GM23338 (cell line): ENCODE results near the gene OLFML2A. TPM values are rescaled to one million over a fixed set of nuclear protein-coding genes. Genes with fewer than 3 reads are reported as not detected.

ENCODE experiments used
- ATAC-seq: fragments of 200-7000 bp; cut with Tn5 transposase; 3 replicates; pipeline ENCODE4 v1.9.1; 2020
- DNase-seq: peaks from one replicate; pipeline ENCODE4 v3.0.0-alpha.2; 2015; ENCODE audit warnings: low spot score
- H2AFZ ChIP-seq: fragments of 200-600 bp; sonication (generic); 2 replicates; pipeline ENCODE4 v1.8.0; 2016; ENCODE audit warnings: antibody characterized with exemption, mild to moderate bottlenecking, moderate library complexity
- H3F3A ChIP-seq: fragments of 200-600 bp; sonication (generic); replicated peaks from 2 replicates; pipeline ENCODE4 v1.8.0; 2017; ENCODE audit warnings: antibody characterized with exemption, mixed run types, low read depth
- H3K27ac ChIP-seq: fragments of 200-600 bp; sonication (generic); 2 replicates; pipeline ENCODE4 v1.6.1; 2016; ENCODE audit warnings: low read depth
- H3K27me3 ChIP-seq: fragments of 200-600 bp; sonication (generic); 2 replicates; pipeline ENCODE4 v1.8.0; 2016; ENCODE audit warnings: mild to moderate bottlenecking, mixed run types, moderate library complexity; ENCODE audit not compliant: insufficient read depth
- H3K36me3 ChIP-seq: fragments of 200-600 bp; sonication (generic); 2 replicates; pipeline ENCODE4 v1.8.0; 2016; ENCODE audit warnings: mild to moderate bottlenecking; ENCODE audit not compliant: insufficient read depth
- H3K4me1 ChIP-seq: fragments of 200-600 bp; sonication (generic); 2 replicates; pipeline ENCODE4 v1.8.0; 2016; ENCODE audit warnings: mild to moderate bottlenecking, moderate library complexity; ENCODE audit not compliant: insufficient read depth
- H3K4me2 ChIP-seq: fragments of 200-600 bp; sonication (generic); 2 replicates; pipeline ENCODE4 v1.7.1; 2017; ENCODE audit warnings: mixed run types
- H3K4me3 ChIP-seq: fragments of 200-600 bp; sonication (generic); 2 replicates; pipeline ENCODE4 v1.6.1; 2016; ENCODE audit warnings: mixed run types
- H3K79me2 ChIP-seq: fragments of 200-600 bp; sonication (generic); replicated peaks from 2 replicates; pipeline ENCODE4 v1.8.0; 2017; ENCODE audit warnings: mild to moderate bottlenecking; ENCODE audit not compliant: insufficient read depth
- H3K9me2 ChIP-seq: fragments of 200-600 bp; sonication (generic); 2 replicates; pipeline ENCODE4 v1.8.0; 2017; ENCODE audit not compliant: insufficient read depth
- H4K20me1 ChIP-seq: fragments of 200-600 bp; sonication (generic); replicated peaks from 2 replicates; pipeline ENCODE4 v1.8.0; 2017; ENCODE audit warnings: mild to moderate bottlenecking; ENCODE audit not compliant: insufficient read depth
- H3K27ac Mint-ChIP-seq: 2 replicates; pipeline ENCODE4 v1.8.0; 2020; ENCODE audit warnings: inconsistent platforms, mild to moderate bottlenecking, moderate library complexity, mixed read lengths
- H3K27me3 Mint-ChIP-seq: 3 replicates; pipeline ENCODE4 v1.8.0; 2022; ENCODE audit warnings: low read depth, mild to moderate bottlenecking, moderate library complexity, mixed read lengths, inconsistent platforms; ENCODE audit not compliant: insufficient read depth, poor library complexity
- H3K36me3 Mint-ChIP-seq: 3 replicates; pipeline ENCODE4 v1.8.0; 2021; ENCODE audit warnings: low read depth, mild to moderate bottlenecking, inconsistent platforms, moderate library complexity, mixed read lengths
- H3K4me1 Mint-ChIP-seq: 3 replicates; pipeline ENCODE4 v1.8.0; 2020; ENCODE audit warnings: mild to moderate bottlenecking, inconsistent platforms, mixed read lengths
- H3K4me3 Mint-ChIP-seq: 3 replicates; pipeline ENCODE4 v1.8.0; 2021; ENCODE audit warnings: moderate library complexity, mild to moderate bottlenecking, inconsistent platforms, mixed read lengths
- H3K9me3 Mint-ChIP-seq: 3 replicates; pipeline ENCODE4 v1.8.0; 2020; ENCODE audit warnings: moderate library complexity, mild to moderate bottlenecking, inconsistent platforms, mixed read lengths
- CREB1 ChIP-seq: fragments of 250-450 bp; sonication (Bioruptor Pico); IDR thresholded peaks from 2 replicates; pipeline ENCODE4 v1.5.0; 2020; ENCODE audit warnings: low read depth, mild to moderate bottlenecking, moderate library complexity
- CTCF ChIP-seq, 2 experiments: fragments of 200-600 bp in 1 of 2; sonication (generic) in 1 of 2; conservative IDR thresholded peaks; 2 replicates each; pipeline versions ENCODE4 v1.5.1 to v1.6.1; 2016 to 2017; ENCODE audit warnings: antibody characterized with exemption in 2 of 2, low read depth in 2 of 2, mild to moderate bottlenecking in 2 of 2, moderate library complexity in 1 of 2
- ETS1 ChIP-seq: IDR thresholded peaks from 2 replicates; pipeline ENCODE4 v1.6.1; 2016; ENCODE audit warnings: antibody characterized with exemption
- EZH2phosphoT487 ChIP-seq: fragments of 200-600 bp; sonication (generic); IDR thresholded peaks from one replicate; pipeline ENCODE4 v1.8.1; 2018; ENCODE audit warnings: antibody characterized with exemption; ENCODE audit not compliant: unreplicated experiment
- JUNB ChIP-seq: IDR thresholded peaks from one replicate; pipeline ENCODE4 v1.6.1; 2016; ENCODE audit warnings: antibody characterized with exemption; ENCODE audit not compliant: unreplicated experiment
- NANOG ChIP-seq: IDR thresholded peaks from 2 replicates; pipeline ENCODE4 v1.6.1; 2016; ENCODE audit warnings: antibody characterized with exemption, borderline replicate concordance
- POLR2AphosphoS5 ChIP-seq: IDR thresholded peaks from 2 replicates; pipeline ENCODE4 v1.6.1; 2016; ENCODE audit warnings: antibody characterized with exemption, low read depth
- STAT1 ChIP-seq: IDR thresholded peaks from one replicate; pipeline ENCODE4 v1.6.1; 2016; ENCODE audit warnings: antibody characterized with exemption; ENCODE audit not compliant: unreplicated experiment
- ZNF114 ChIP-seq: fragments of 250-450 bp; sonication (Bioruptor Pico); IDR thresholded peaks from 2 replicates; pipeline ENCODE4 v1.5.0; 2020; ENCODE audit warnings: mild to moderate bottlenecking, moderate library complexity
- ZNF331 ChIP-seq: fragments of 250-450 bp; sonication (Bioruptor Pico); IDR thresholded peaks from 2 replicates; pipeline ENCODE4 v1.5.0; 2020; ENCODE audit warnings: low read depth, mild to moderate bottlenecking, moderate library complexity
- ZNF462 ChIP-seq: fragments of 250-450 bp; sonication (Bioruptor Pico); IDR thresholded peaks from 2 replicates; pipeline ENCODE4 v1.5.0; 2020; ENCODE audit warnings: mild to moderate bottlenecking, moderate library complexity
- polyA plus RNA-seq: library from polyadenylated mRNA; unstranded; fragments of >200 nt; fragmentation: Nextera tagmentation; extraction: Ambion mirVana; gene quantifications from 2 replicates; pipeline ENCODE4 v1.2.1, GENCODE V29; 2016
- total RNA-seq: library from RNA; depleted of rRNA; stranded (reverse); fragments of >200 nt; shearing (Covaris generic); gene quantifications from 2 replicates; pipeline ENCODE4 v1.2.3, GENCODE V29; 2014

Gene OLFML2A
- total and polyA plus RNA-seq, 2 experiments from 2014 or later: 1.1 to 6.7 TPM

GRCh38 chr9:124802426-124802825 is 25.5 kb downstream of the OLFML2A start:
- H3K27ac Mint-ChIP-seq: no peak overlapping the region
- Histone ChIP-seq H3K4me2 (no peak overlapping the region), H3K9me2 (no peaks in the 10 kb centered on the region), H3K4me1 (no peaks in the 10 kb centered on the region), H4K20me1 (no peaks in the 10 kb centered on the region), H3K27me3 (no peaks in the 10 kb centered on the region), H3K4me3 (no peak overlapping the region), H3K79me2 (no peaks in the 10 kb centered on the region), H3F3A (0 out of 2 replicates have a peak, but pooled peaks cover 3% of the 10 kb centered on the region), H3K36me3 (no peaks in the 10 kb centered on the region), H2AFZ (no peak overlapping the region), H3K27ac (no peak overlapping the region)
- no peaks in the 10 kb centered on the region for H3K36me3 Mint-ChIP-seq
- H3K27me3 Mint-ChIP-seq: peaks cover 5% of the 10 kb centered on the region
- ATAC-seq: no peak
- H3K4me3 Mint-ChIP-seq: no peak overlapping the region
- H3K9me3 Mint-ChIP-seq: no peaks in the 10 kb centered on the region
- DNase-seq: no peak
- no peak for TF ChIP-seq ZNF114
- TF ChIP-seq EZH2phosphoT487: no peak
- no peak for TF ChIP-seq ZNF462 (CRISPR knock-in tag)
- no peak for TF ChIP-seq POLR2AphosphoS5
- no peak for TF ChIP-seq ZNF331 (CRISPR knock-in tag)
- no peak for TF ChIP-seq ETS1
- TF ChIP-seq STAT1: no peak
- TF ChIP-seq CTCF (conservative IDR thresholded peaks at IDR 0.05; ENCODE audit: low read depth in 2 of 2): no peak
- TF ChIP-seq CREB1: no peak
- no peak for TF ChIP-seq JUNB
- no peak for TF ChIP-seq NANOG
- peaks cover 3% of the 10 kb centered on the region; the same call in 1 of the 3 replicates for H3K4me1 Mint-ChIP-seq
